Umbilical cord (tissue), 2 donors: ENCODE measurements around the gene DOK4. TPM values are rescaled to one million over a fixed set of nuclear protein-coding genes. Genes with fewer than 3 reads are reported as not detected.

ENCODE experiments used
- DNase-seq: peaks from one replicate; pipeline ENCODE4 v3.0.0-alpha.2; 2015; ENCODE audit warnings: low spot score
- total RNA-seq: library from RNA; depleted of rRNA; stranded (reverse); fragments of >200 nt; gene quantifications from one replicate; pipeline ENCODE4 v1.2.3, GENCODE V29; 2014; ENCODE audit warnings: low replicate concordance; ENCODE audit not compliant: insufficient read depth

Gene DOK4
- total RNA-seq, 1 donor from 2014 or later, result 22.4 TPM

DNA sequence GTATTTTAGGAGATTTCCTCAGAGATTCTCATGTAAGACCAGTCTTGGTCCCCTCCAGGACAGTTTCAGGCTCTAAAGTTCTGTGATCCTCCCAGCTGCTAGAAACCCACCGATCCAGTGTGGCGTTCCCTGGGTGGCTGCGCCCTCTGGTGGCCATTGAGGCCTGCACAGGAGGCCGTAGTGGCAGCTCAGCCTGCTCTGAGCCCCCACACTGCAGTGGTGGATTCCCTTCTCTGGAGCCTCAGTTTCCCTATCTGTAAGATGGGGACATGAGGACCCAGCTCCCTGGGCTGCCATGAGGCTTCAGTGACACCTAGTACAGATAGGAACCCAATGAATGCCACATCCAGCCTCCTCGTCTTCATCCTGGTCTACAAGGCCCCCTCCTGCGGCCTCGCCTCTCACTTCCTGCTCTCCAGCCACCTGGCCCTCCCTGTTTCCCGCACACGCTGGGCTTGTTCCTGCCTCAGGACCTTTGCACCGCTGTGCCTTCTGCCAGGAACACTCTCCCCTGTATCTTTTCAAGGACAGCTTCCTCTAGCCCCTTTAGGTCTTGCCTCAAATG, 33.6 kb upstream of the DOK4 start:
- DNase-seq, result peak; percentile 78

DNA sequence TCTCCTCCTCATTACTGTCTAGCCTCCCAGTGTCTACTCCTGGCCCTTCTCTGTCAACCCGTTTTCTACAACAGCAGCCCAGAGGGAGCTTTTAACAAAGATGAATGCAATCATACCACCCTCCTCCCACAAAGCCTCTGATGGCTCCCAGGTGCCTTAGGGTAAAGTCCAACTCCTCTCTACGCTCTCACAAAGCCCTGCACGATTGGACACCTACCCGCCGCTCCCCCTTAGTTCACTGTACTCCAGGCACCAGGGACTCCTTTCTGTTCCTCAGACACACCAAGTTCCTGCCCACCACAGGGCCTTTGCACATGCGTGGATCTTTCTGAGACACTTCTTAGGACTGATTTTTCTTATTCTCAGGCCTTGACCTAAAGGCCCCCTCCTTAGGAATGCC, 32.6 kb upstream of the DOK4 start:
- DNase-seq, result no peak

DNA sequence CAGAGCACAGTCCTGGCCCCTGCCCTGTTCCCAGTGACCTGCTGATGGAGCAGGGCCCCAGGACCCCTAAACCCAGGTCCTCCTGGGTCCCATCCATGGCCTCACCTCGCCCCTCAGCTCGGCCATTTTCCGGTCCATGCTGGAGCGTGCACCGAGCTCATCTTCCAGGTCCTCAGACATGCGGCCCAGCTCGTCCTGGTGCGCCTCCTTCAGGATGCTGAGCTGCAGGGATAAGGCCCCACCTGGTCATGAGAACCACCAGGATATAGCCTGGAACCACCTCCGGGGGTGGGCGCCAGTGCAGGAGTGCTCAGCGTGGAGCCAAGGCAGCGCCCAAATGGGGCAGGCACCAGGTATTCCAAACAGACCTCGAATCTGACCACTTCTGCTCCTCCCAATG, 32.2 kb upstream of the DOK4 start:
- no peak for DNase-seq

DNA sequence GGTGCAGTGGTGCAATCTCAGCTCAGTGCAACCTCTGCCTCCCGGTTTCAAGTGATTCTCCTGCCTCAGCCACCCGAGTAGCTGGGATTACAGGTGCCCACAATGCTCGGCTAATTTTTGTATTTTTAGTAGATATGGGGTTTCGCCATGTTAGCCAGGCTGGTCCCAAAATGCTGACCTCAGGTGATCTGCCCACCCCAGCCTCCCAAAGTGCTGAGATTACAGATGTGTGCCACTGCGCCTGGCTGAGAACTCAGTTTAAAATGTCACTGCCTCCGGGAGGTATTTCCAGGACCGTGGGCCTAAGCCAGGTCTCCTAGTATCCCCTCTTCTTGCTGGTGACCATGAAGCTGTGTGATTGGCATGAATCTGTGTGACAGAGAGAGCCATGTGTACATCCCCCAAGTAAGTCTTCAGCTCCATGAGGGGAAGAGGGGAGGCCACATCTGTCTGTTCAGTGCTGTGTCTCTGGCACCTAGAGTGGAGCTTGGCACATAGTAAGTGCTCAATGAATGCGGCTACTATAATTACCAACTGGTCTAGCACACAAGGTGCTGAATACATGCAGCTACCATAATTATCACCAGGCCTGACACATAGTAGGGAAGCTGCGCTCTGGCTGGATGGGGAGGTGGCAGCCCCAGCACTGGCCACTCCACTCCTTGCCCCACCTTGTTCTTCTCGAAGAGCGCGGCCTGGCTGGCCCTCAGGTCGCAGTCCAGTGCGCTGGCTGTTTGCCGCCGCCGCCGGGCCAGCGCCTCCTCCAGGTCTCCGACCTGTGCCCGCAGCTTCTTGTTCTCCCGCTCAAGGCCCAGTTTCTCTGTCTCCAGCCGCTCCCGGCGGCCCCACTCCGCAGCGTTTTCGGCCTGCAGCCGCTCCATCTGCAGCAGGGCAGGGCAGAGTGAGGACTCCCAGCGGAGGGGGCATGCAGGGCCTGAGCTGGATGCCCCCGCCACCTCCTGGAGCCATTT, 31.4 kb upstream of the DOK4 start:
- no peak for DNase-seq

- DNase-seq, result no peak
These were observed 30.5 kb upstream of the DOK4 start for GRCh38 chr16:57516773-57517172.

DNA sequence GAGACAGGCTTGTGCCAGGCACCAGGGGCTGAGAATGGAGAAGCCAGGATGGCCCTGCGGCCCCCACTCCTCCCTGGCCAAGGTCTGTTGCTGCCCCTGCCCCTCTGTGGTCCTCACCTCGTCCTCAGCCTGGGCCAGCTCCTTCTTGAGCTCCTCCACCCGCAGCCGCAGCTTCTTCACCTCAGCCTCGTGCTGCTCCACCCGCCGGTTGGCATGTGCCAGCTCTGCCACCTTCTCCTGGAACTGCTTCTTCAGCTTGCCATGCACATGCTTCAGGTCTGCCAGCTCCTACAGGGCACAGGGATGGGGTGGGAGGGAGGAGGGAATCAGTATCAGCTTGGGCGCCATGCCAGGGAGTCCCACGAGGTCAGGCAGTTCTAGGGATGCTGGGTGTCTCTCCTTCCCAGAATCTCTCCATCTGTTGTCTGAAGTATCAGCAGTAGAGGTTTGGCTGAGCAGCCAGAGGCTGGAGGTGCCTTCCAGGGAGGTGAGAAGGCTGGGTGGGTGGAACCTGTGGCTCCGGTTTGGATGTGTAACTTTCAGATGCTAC, 30.0 kb upstream of the DOK4 start:
- DNase-seq, result no peak

GRCh38 chr16:57514791-57515600, 28.7 kb upstream of the DOK4 start:
- DNase-seq, result peak; percentile 77

GRCh38 chr16:57514371-57514770, 28.1 kb upstream of the DOK4 start:
- DNase-seq, result no peak

DNA sequence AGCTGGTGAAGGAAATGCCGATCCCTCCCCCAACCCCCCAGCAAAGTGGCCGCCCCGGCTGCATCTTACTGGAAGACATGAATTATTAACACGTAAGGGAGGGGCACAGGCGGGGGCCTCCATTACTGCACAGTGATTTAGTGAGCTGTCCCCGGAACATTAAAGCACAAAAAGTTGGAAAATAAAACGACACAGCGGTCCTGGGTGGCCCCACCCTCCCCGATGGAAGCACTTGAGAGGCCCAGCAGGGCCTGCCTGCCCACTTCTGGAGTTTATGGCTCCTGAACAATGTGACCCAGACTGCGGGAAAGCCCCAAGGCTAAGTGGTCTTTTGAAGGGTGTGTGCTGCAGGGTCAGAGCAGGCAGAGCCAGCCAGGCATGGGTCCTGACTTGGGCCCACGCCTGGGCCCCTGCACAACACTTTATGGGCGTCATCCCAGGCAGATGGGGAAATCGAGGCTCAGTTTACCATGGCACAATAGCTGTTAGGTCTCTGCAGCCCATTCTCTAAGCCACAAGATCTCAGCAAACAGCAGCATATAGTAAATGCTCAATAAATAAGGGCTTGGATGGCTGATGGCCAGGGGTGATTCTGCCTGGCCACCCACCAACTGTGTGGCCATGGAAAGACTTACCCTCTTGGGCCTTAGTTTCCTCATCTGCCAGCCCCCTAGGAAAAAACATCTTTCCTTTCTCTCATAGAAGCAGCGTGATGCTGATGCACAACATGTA, 27.2 kb upstream of the DOK4 start:
- peak; percentile 90 for DNase-seq

DNA sequence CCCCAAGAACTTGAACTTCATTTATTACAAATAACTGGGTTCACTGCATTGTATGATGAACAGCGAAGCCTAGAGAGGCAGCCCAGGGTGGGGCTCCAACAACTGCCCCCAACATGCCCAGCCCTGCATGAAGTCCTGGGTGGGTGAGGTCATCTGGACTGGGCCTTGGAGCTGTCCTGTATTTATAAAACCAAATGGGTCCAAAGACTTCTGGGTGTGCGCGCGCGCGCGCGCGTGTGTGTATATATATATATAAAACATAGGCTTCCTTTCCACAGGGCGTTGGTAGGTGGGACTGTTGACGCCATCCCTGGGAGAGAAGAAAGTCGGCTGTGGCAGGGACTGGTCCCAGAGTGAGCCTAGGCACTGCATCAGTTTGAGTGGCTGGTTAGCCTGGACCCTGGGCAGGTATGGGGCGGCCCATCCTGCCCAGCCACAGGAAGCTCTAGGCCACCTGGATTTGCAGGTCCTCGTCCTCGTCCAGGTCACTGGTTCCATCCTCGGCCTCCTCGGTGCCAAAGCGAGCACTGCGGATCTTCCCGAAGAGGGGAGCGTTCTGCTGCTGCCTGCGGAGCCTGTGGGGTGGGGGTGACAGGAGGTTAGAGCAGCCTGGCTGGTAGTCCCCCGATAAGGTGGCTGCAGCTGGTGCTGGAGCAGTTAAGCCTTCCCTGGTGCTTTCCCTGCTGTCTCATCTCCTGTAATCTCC, 26.2 kb upstream of the DOK4 start:
- DNase-seq, result no peak

DNA sequence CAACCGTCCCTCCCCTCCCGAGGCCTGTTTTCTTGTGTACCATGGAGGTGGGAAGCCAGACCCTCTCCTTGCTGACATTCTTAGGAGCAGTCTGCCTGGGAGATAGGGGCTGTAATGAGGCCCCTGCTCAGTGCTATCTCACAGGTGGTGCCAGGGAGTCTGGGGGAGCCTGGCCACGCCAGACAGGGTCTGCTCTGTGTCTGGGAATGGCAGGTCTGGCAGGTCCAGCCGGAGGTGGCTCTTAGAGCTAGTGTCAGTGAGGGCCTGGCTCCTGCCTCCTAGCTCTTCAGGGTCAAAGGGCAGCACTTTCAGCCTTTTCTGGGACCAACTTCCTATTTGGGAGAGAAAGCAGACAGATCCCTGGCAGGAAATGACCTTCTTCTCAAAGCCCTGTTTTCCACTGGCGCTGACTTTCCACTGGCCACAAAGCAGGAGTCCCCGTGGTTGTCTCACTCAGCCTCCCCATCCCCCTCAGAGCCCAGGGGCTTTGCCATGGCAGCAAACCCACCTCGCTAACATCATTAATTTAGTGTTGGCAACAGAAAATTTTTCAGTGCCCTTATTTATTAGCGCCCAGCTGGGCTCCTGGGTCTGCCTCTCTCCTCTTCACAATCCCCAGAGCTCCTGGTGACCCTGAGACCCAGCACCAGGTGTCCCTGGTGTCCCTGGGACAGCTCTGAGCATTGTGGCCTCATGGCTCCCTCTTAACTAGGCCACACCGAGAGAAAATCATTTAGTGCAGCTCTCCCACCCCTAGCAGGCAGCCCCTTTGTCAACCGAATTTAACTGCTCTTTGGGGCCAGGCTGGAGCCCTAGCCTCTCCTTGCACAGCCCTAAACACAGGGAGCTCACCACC, 24.0 kb upstream of the DOK4 start:
- DNase-seq, result no peak

GRCh38 chr16:57509231-57509923, 23.1 kb upstream of the DOK4 start:
- DNase-seq, result no peak

DNA sequence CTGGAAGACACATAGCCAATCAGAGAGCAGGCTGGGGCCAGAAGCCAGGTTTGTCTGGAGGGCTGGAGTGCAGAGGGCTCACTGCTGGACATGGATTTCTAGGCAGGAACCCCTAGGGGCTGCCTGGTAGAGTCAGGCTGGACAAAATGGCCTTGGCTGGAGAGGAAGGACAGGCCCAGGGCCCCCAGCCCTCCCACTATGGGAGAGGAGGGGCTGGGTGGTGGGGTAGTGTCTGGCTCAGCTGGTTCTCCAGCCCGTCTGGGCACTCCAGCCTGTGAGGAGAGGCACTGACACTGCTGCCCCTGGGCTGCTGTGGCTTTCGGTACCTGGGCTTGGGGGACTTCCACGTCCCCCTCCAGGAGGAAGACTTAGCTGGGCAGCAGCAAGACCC, 21.7 kb upstream of the DOK4 start:
- DNase-seq, result no peak

GRCh38 chr16:57507136-57508034, 21.1 kb upstream of the DOK4 start:
- DNase-seq, result peak; percentile 39

- no peak for DNase-seq
These were observed 18.9 kb upstream of the DOK4 start for GRCh38 chr16:57505169-57505568.

GRCh38 chr16:57504491-57504890, 18.2 kb upstream of the DOK4 start:
- no peak for DNase-seq

- no peak for DNase-seq
These were observed 17.7 kb upstream of the DOK4 start for GRCh38 chr16:57504001-57504400.

GRCh38 chr16:57503366-57503765, 17.1 kb upstream of the DOK4 start:
- DNase-seq, result no peak
